HepG2 (cell line): ENCODE results near the gene SSNA1. TPM values are rescaled to one million over a fixed set of nuclear protein-coding genes. Genes with fewer than 3 reads are reported as not detected.

Experiments used
- ETV5 ChIP-seq: IDR thresholded peaks from 2 replicates; pipeline ENCODE4 v1.6.1; 2018; ENCODE audit warnings: missing biosample characterization, missing genetic modification reagents, inconsistent platforms, borderline replicate concordance
- FOXA1 ChIP-seq, 2 experiments: fragments of 450-650 bp in 1 of 2; sonication (generic) in 1 of 2; formaldehyde crosslinking in 1 of 2; IDR thresholded peaks; 2 replicates each; pipeline versions ENCODE4 v1.4.0 to v1.6.1; 2016 to 2020; ENCODE audit warnings: missing genetic modification reagents in 1 of 2
- HDAC6 ChIP-seq: fragments of 200-600 bp; sonication (generic); IDR thresholded peaks from 2 replicates; pipeline ENCODE4 v1.7.0; 2017; ENCODE audit warnings: mild to moderate bottlenecking, antibody characterized with exemption, low read length, low read depth
- POLR2AphosphoS5 ChIP-seq: IDR thresholded peaks from 2 replicates; pipeline ENCODE4 v1.6.1; 2012; ENCODE audit warnings: low read depth, low read length
- PRPF4 ChIP-seq: fragments of 200-400 bp; formaldehyde crosslinking; IDR thresholded peaks from 2 replicates; pipeline ENCODE4 v1.6.1; 2016; ENCODE audit warnings: low read length, low read depth; ENCODE audit not compliant: poor library complexity, severe bottlenecking
- ZFP36L2 ChIP-seq: sonication (generic); formaldehyde crosslinking; IDR thresholded peaks from 2 replicates; pipeline ENCODE4 v1.4.0; 2020; ENCODE audit warnings: missing genetic modification reagents
- ZNF547 ChIP-seq: sonication (generic); formaldehyde crosslinking; IDR thresholded peaks from 2 replicates; pipeline ENCODE4 v1.5.1; 2020; ENCODE audit warnings: mild to moderate bottlenecking, missing genetic modification reagents
- ZNF598 ChIP-seq: sonication (generic); formaldehyde crosslinking; IDR thresholded peaks from 2 replicates; pipeline ENCODE4 v1.5.1; 2020; ENCODE audit warnings: mild to moderate bottlenecking, missing genetic modification reagents, borderline replicate concordance
- ZZZ3 ChIP-seq: sonication (generic); formaldehyde crosslinking; IDR thresholded peaks from 2 replicates; pipeline ENCODE4 v1.4.0; 2020; ENCODE audit warnings: missing genetic modification reagents, mild to moderate bottlenecking, borderline replicate concordance
- polyA plus RNA-seq, 8 experiments: library from polyadenylated mRNA; depleted of rRNA in 3 of 8; stranded (reverse) in 7 of 8; unstranded in 1 of 8; fragments of >200 nt; fragmentation: Illumina TruSeq in 4 of 8; extraction: Trizol in 4 of 8; gene quantifications; 2 replicates each; pipeline versions ENCODE4 v1.2.1 to v1.2.3, GENCODE V29; 2011 to 2016; ENCODE audit warnings: low read depth in 4 of 8, missing spikeins in 1 of 8, mixed read lengths in 1 of 8; ENCODE audit not compliant: insufficient read depth in 1 of 8
- total RNA-seq, 5 experiments: library from RNA; depleted of rRNA; stranded (reverse); fragments of >200 nt; fragmentation: Illumina TruSeq; extraction: Trizol; gene quantifications; 2 replicates each; pipeline ENCODE4 v1.2.3, GENCODE V29; 2016; ENCODE audit warnings: low read depth in 1 of 5
- TF ChIP-seq, protein P1 (sequence below), 2 experiments: sonication (generic) in 1 of 2; formaldehyde crosslinking in 1 of 2; IDR thresholded peaks; 2 replicates each; pipeline versions ENCODE4 v1.4.0 to v1.6.1; 2018 to 2020; ENCODE audit warnings: missing genetic modification reagents in 2 of 2, borderline replicate concordance in 1 of 2, low read depth in 1 of 2, mild to moderate bottlenecking in 1 of 2, missing biosample characterization in 1 of 2
- TF ChIP-seq, protein P2 (sequence below), 2 experiments: fragments of 450-650 bp in 1 of 2; sonication (generic) in 1 of 2; formaldehyde crosslinking in 1 of 2; IDR thresholded peaks; 2 replicates each; pipeline versions ENCODE4 v1.6.1 to v1.8.0; 2016 to 2022; ENCODE audit warnings: antibody characterized with exemption in 1 of 2, mild to moderate bottlenecking in 1 of 2, missing genetic modification reagents in 1 of 2
- TF ChIP-seq, protein P3 (sequence below): sonication (generic); formaldehyde crosslinking; IDR thresholded peaks from 2 replicates; pipeline ENCODE4 v1.5.0; 2020; ENCODE audit warnings: missing genetic modification reagents, mild to moderate bottlenecking, borderline replicate concordance
- TF ChIP-seq, protein P4 (sequence below): sonication (generic); formaldehyde crosslinking; IDR thresholded peaks from 2 replicates; pipeline ENCODE4 v1.4.0; 2020; ENCODE audit warnings: missing genetic modification reagents

Gene SSNA1
- total and polyA plus RNA-seq, 2 of the 13 experiments (the other 11 are each of a cell fraction or from before 2014, with no cell fraction given) = 35.9 to 49.4 TPM

DNA sequence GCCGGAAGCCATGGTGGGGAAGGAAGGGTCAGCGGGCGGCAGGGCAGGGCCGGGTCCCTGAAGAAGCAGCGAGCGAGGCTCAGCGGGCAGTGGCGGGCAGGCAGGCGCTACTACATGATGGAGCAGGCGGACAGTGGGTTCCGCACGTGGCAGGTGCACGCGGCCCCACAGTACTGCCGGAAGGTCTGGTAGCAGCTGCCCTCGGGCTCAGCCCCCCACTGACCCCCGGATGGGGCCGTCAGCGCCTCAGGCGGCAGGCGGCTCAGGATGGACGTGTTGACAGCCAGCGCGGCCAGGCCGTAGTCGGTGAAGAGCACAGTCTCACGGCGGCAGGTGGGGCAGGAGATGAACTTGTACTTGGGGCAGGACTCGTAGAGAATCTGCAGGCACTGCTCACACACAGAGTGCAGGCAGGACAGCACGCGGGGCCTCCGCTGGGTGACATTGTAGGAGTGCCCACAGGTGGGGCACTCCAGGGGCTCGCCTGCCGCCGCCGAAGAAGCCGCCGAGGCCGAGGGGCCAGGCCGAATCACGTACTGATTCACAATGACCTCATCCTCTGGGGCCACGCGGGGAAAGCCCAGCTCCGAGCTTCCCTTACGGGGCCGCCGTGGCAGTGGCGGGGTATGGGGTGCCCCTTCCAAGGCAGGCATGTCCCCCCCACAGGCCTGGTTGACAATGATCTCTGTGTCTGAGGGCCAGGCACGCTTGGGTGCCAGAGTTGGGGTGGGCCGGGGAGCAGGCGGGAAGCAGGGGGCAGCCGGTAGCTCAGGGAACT lies 32.0 kb downstream of the SSNA1 start (continued):
- TF ChIP-seq, protein P1, sequence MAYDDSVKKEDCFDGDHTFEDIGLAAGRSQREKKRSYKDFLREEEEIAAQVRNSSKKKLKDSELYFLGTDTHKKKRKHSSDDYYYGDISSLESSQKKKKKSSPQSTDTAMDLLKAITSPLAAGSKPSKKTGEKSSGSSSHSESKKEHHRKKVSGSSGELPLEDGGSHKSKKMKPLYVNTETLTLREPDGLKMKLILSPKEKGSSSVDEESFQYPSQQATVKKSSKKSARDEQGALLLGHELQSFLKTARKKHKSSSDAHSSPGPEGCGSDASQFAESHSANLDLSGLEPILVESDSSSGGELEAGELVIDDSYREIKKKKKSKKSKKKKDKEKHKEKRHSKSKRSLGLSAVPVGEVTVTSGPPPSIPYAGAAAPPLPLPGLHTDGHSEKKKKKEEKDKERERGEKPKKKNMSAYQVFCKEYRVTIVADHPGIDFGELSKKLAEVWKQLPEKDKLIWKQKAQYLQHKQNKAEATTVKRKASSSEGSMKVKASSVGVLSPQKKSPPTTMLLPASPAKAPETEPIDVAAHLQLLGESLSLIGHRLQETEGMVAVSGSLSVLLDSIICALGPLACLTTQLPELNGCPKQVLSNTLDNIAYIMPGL (CRISPR knock-in tag; IDR thresholded peaks at IDR 0.05; ENCODE audit: borderline replicate concordance in 1 of 2, low read depth in 1 of 2) = no peak
- no peak for TF ChIP-seq ZNF598
- TF ChIP-seq ZNF547 = no peak
- TF ChIP-seq ZFP36L2 (CRISPR knock-in tag) = no peak
- no peak for TF ChIP-seq ETV5 (CRISPR knock-in tag)
- TF ChIP-seq, protein P2, sequence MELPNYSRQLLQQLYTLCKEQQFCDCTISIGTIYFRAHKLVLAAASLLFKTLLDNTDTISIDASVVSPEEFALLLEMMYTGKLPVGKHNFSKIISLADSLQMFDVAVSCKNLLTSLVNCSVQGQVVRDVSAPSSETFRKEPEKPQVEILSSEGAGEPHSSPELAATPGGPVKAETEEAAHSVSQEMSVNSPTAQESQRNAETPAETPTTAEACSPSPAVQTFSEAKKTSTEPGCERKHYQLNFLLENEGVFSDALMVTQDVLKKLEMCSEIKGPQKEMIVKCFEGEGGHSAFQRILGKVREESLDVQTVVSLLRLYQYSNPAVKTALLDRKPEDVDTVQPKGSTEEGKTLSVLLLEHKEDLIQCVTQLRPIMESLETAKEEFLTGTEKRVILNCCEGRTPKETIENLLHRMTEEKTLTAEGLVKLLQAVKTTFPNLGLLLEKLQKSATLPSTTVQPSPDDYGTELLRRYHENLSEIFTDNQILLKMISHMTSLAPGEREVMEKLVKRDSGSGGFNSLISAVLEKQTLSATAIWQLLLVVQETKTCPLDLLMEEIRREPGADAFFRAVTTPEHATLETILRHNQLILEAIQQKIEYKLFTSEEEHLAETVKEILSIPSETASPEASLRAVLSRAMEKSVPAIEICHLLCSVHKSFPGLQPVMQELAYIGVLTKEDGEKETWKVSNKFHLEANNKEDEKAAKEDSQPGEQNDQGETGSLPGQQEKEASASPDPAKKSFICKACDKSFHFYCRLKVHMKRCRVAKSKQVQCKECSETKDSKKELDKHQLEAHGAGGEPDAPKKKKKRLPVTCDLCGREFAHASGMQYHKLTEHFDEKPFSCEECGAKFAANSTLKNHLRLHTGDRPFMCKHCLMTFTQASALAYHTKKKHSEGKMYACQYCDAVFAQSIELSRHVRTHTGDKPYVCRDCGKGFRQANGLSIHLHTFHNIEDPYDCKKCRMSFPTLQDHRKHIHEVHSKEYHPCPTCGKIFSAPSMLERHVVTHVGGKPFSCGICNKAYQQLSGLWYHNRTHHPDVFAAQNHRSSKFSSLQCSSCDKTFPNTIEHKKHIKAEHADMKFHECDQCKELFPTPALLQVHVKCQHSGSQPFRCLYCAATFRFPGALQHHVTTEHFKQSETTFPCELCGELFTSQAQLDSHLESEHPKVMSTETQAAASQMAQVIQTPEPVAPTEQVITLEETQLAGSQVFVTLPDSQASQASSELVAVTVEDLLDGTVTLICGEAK (IDR thresholded peaks at IDR 0.05) = no peak
- TF ChIP-seq, protein P2 (CRISPR knock-in tag; IDR thresholded peaks at IDR 0.05) = no peak
- TF ChIP-seq, protein P3, sequence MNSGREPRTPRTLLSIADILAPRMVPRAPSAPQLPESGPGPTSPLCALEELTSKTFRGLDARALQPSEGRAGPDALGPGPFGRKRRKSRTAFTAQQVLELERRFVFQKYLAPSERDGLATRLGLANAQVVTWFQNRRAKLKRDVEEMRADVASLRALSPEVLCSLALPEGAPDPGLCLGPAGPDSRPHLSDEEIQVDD (CRISPR knock-in tag) = no peak
- TF ChIP-seq, protein P4, sequence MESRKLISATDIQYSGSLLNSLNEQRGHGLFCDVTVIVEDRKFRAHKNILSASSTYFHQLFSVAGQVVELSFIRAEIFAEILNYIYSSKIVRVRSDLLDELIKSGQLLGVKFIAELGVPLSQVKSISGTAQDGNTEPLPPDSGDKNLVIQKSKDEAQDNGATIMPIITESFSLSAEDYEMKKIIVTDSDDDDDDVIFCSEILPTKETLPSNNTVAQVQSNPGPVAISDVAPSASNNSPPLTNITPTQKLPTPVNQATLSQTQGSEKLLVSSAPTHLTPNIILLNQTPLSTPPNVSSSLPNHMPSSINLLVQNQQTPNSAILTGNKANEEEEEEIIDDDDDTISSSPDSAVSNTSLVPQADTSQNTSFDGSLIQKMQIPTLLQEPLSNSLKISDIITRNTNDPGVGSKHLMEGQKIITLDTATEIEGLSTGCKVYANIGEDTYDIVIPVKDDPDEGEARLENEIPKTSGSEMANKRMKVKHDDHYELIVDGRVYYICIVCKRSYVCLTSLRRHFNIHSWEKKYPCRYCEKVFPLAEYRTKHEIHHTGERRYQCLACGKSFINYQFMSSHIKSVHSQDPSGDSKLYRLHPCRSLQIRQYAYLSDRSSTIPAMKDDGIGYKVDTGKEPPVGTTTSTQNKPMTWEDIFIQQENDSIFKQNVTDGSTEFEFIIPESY (CRISPR knock-in tag) = peak; percentile 53
- peak; percentile 25 for TF ChIP-seq PRPF4
- TF ChIP-seq POLR2AphosphoS5 = no peak
- no peak for TF ChIP-seq HDAC6
- TF ChIP-seq FOXA1 (IDR thresholded peaks at IDR 0.05) = no peak
- TF ChIP-seq FOXA1 (CRISPR knock-in tag; IDR thresholded peaks at IDR 0.05) = no peak
- no peak for TF ChIP-seq ZZZ3
